ENCODE results near the gene REXO1.

DNA sequence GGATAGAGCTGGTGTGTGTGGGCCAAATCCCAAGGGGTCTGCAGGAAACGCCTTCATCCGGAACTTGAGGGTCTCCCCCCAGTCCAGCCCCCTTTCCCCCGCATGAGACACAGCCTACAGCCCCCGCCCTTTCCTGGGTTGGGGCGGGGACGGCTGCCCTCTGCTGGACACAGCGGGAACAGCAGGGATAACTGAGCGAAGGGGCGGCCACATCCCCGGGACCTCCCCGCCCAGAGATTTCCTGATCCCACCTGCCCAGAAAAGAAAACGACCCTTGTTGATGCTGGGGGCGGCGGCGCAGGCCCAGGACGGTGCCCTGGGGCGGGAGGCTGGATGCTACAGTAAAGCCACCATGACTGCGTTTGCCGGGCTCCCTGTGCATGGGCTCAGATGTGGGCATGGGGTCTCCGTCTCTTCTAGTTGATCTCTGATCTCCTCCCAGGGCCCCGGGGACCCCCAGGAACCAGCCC lies 80.8 kb downstream of the REXO1 start:
- TF ChIP-seq, protein P1, sequence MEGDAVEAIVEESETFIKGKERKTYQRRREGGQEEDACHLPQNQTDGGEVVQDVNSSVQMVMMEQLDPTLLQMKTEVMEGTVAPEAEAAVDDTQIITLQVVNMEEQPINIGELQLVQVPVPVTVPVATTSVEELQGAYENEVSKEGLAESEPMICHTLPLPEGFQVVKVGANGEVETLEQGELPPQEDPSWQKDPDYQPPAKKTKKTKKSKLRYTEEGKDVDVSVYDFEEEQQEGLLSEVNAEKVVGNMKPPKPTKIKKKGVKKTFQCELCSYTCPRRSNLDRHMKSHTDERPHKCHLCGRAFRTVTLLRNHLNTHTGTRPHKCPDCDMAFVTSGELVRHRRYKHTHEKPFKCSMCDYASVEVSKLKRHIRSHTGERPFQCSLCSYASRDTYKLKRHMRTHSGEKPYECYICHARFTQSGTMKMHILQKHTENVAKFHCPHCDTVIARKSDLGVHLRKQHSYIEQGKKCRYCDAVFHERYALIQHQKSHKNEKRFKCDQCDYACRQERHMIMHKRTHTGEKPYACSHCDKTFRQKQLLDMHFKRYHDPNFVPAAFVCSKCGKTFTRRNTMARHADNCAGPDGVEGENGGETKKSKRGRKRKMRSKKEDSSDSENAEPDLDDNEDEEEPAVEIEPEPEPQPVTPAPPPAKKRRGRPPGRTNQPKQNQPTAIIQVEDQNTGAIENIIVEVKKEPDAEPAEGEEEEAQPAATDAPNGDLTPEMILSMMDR (IDR thresholded peaks at IDR 0.05) = peak; percentile 75 to 90 (median 80)
- TF ChIP-seq POLR2AphosphoS5 (IDR thresholded peaks at IDR 0.05) (no peak), POLR2A (IDR thresholded peaks at IDR 0.05) (no peak)
